ENCODE data around the gene R3HDM1. TPM values are rescaled to one million over a fixed set of nuclear protein-coding genes. Genes with fewer than 3 reads are reported as not detected.
A peak's percentile ranks its signal among the peaks of the same experiment; 100 is the strongest.

Gene R3HDM1
- total and polyA plus RNA-seq, 2 of the 4 experiments (the other 2 are of a cell fraction), result 5.9 to 38.1 TPM

GRCh38 chr2:135617501-135618015 lies 86.3 kb downstream of the R3HDM1 start:
- Histone ChIP-seq H4K20me1 (ENCODE audit: insufficient read depth, low read length) (no peaks in the 10 kb centered on the region), H3K23ac (ENCODE audit: low read depth, low read length) (no peak overlapping the region), H3K4me1 (ENCODE audit: control insufficient read depth, insufficient read depth, low read length) (no peaks in the 10 kb centered on the region; the same call in 1 of the 2 replicates), H3K79me1 (ENCODE audit: low read depth in 1 of 2, low read length in 2 of 2) (no peaks in the 10 kb centered on the region; a peak in 1 of 4 replicates), H3K9ac (ENCODE audit: low read depth, low read length) (no peak overlapping the region), H3K36me3 (ENCODE audit: control insufficient read depth, insufficient read depth, low read length) (no peaks in the 10 kb centered on the region), H3K9me1 (ENCODE audit: insufficient read depth, low read length) (no peaks in the 10 kb centered on the region), H3K4me3 (ENCODE audit: insufficient read depth, low read depth, low read length) (no peak overlapping the region), H3K56ac (ENCODE audit: extremely low read depth, insufficient read depth, low read length) (no peak overlapping the region), H2AK9ac (replicated peaks; ENCODE audit: low read depth, low read length, poor library complexity) (no peak overlapping the region), H2AK5ac (ENCODE audit: low read depth, low read length) (no peak overlapping the region), H4K8ac (ENCODE audit: low read depth in 2 of 2, low read length in 2 of 2) (no peak overlapping the region), H2BK120ac (ENCODE audit: low read depth, low read length) (no peak overlapping the region), H2BK15ac (ENCODE audit: low read depth, low read length) (no peak overlapping the region), H2BK5ac (ENCODE audit: low read depth, low read length, poor library complexity, severe bottlenecking) (no peak overlapping the region), H3K9me3 (ENCODE audit: control insufficient read depth, insufficient read depth, low read length) (no peaks in the 10 kb centered on the region), H3K27me3 (ENCODE audit: control insufficient read depth, insufficient read depth, low read length) (no peaks in the 10 kb centered on the region), H3K18ac (ENCODE audit: low read depth, low read length) (no peak overlapping the region), H2BK20ac (ENCODE audit: low read depth, low read length) (no peak overlapping the region), H3K4me2 (ENCODE audit: low read depth, low read length) (no peak overlapping the region), H3K27ac (ENCODE audit: insufficient read depth, low read length) (no peak overlapping the region), H4K91ac (ENCODE audit: insufficient read depth, low read depth, low read length) (no peak overlapping the region), H3K4ac (ENCODE audit: low read depth, low read length) (no peak overlapping the region), H3K14ac (replicated peaks; ENCODE audit: low read depth, low read length) (no peak overlapping the region), H2AFZ (replicated peaks; ENCODE audit: low read length, poor library complexity) (no peak overlapping the region), H4K5ac (ENCODE audit: low read depth, low read length) (no peak overlapping the region)
- in situ Hi-C loops (cut with MboI; ENCODE audit: low sequenced_read_pairs), result no loop called here
- ChIA-PET CTCF (no interaction called here), POLR2A (ENCODE audit: unreplicated experiment) (no interaction called here)
- dilution Hi-C loops (cut with HindIII; ENCODE audit: low sequenced_read_pairs, unreplicated experiment), result no loop called here
- no peak for TF ChIP-seq POLR2A (IDR thresholded peaks at IDR 0.05; ENCODE audit: low read depth, low read length)
- TF ChIP-seq MAFK (IDR thresholded peaks at IDR 0.05; ENCODE audit: low read depth, low read length), result no peak
- TF ChIP-seq CEBPB (IDR thresholded peaks at IDR 0.05; ENCODE audit: low read depth, low read length), result no peak
- no peak for TF ChIP-seq USF2 (IDR thresholded peaks at IDR 0.05; ENCODE audit: low read depth, low read length)
- TF ChIP-seq BHLHE40 (IDR thresholded peaks at IDR 0.05; ENCODE audit: low read depth, low read length), result no peak
- no peak for TF ChIP-seq CHD1 (IDR thresholded peaks at IDR 0.05; ENCODE audit: low read depth, low read length)
- TF ChIP-seq ELK1 (IDR thresholded peaks at IDR 0.05; ENCODE audit: borderline replicate concordance, low read depth, low read length), result no peak
- TF ChIP-seq SMC3 (IDR thresholded peaks at IDR 0.05; ENCODE audit: low read depth, low read length), result no peak
- TF ChIP-seq RAD21 (IDR thresholded peaks at IDR 0.05; ENCODE audit: low read length), result no peak
- TF ChIP-seq NFE2L2 (IDR thresholded peaks at IDR 0.05; ENCODE audit: low read depth, low read length), result no peak
- no peak for TF ChIP-seq RCOR1 (IDR thresholded peaks at IDR 0.05; ENCODE audit: insufficient replicate concordance, low read length)
- intact Hi-C loops (cut with micrococcal nuclease), result no loop called here
- DNase-seq, result peak; percentile 48
- peak; percentile 83 for ATAC-seq (ENCODE audit: low read depth)
- no TSS peak for BruUV-seq (replicated peaks)
